ENCODE results near the gene RNF150. TPM values are rescaled to one million over a fixed set of nuclear protein-coding genes. Genes with fewer than 3 reads are reported as not detected.

RNF150 gene
- total and polyA plus RNA-seq, 4 donors, result 0.27 to 1.4 (median 0.81) TPM

GRCh38 chr4:141065872-141066271 is 67.4 kb downstream of the RNF150 start:
- no peak overlapping the region for H3K9ac ChIP-seq (ENCODE audit: low read depth in 1 of 2, low read length in 2 of 2)
- no peak for TF ChIP-seq JUND (IDR thresholded peaks at IDR 0.05)
- no peak for TF ChIP-seq FOXA1 (IDR thresholded peaks at IDR 0.05)
- TF ChIP-seq RAD21 (IDR thresholded peaks at IDR 0.05), result no peak
- TF ChIP-seq GABPA (IDR thresholded peaks at IDR 0.05 in 1 of 2, conservative IDR thresholded peaks at IDR 0.05 in 1 of 2), result no peak
- TF ChIP-seq ATF3 (IDR thresholded peaks at IDR 0.05), result no peak
- TF ChIP-seq RXRA (IDR thresholded peaks at IDR 0.05), result no peak
- TF ChIP-seq NR2F2 (IDR thresholded peaks at IDR 0.05), result no peak
- TF ChIP-seq CTCF (IDR thresholded peaks at IDR 0.05; ENCODE audit: low read depth, low read length, missing input control), result no peak
- no peak for TF ChIP-seq ZBTB33 (IDR thresholded peaks at IDR 0.05)
- no peak for TF ChIP-seq YY1 (IDR thresholded peaks at IDR 0.05)
- TF ChIP-seq MAX (IDR thresholded peaks at IDR 0.05), result no peak
- no peak for TF ChIP-seq FOXA2 (IDR thresholded peaks at IDR 0.05)
- TF ChIP-seq EGR1 (IDR thresholded peaks at IDR 0.05; ENCODE audit: low read depth in 2 of 2), result no peak
- no peak for TF ChIP-seq HNF4G (IDR thresholded peaks at IDR 0.05)
- TF ChIP-seq TAF1 (conservative IDR thresholded peaks at IDR 0.05), result no peak
- no peak for TF ChIP-seq REST (IDR thresholded peaks at IDR 0.05)
- no peak for TF ChIP-seq HNF4A (conservative IDR thresholded peaks at IDR 0.05)
- no peak for TF ChIP-seq SP1 (IDR thresholded peaks at IDR 0.05)

More at GRCh38 chr4:141065872-141066271, 67.4 kb downstream of the RNF150 start:
- Histone ChIP-seq H3K27me3 (ENCODE audit: control insufficient read depth in 4 of 4, insufficient read depth in 4 of 4, low read length in 3 of 4) (no peaks in the 10 kb centered on the region), H3K36me3 (ENCODE audit: control insufficient read depth in 4 of 4, insufficient read depth in 3 of 4, low read depth in 1 of 4, low read length in 3 of 4) (no peaks in the 10 kb centered on the region), H3K4me3 (ENCODE audit: low read depth in 1 of 3, low read length in 3 of 3) (no peak overlapping the region), H3K4me1 (ENCODE audit: control insufficient read depth in 4 of 4, insufficient read depth in 4 of 4, low read length in 3 of 4) (no peaks in the 10 kb centered on the region), H3K9me3 (ENCODE audit: control insufficient read depth in 4 of 4, low read length in 3 of 4) (no peaks in the 10 kb centered on the region), H3K27ac (ENCODE audit: low read depth in 1 of 2, low read length in 2 of 2) (no peak overlapping the region)
- no peak for DNase-seq (ENCODE audit: low spot score)
- WGBS, result 87% methylated on average over 3 of the region's 3 CpGs
